Nephron progenitor cell (in vitro differentiated cells): ENCODE results near the gene DHRSX.

Experiments
- DNase-seq: peaks from one replicate; pipeline ENCODE4 v3.0.0; 2021
- H3K27ac Mint-ChIP-seq: 2 replicates; pipeline ENCODE4 v1.8.0; 2021; ENCODE audit warnings: mild to moderate bottlenecking, moderate library complexity, mixed read lengths
- H3K27me3 Mint-ChIP-seq: 2 replicates; pipeline ENCODE4 v1.8.0; 2021; ENCODE audit warnings: mild to moderate bottlenecking, low read depth, mixed read lengths; ENCODE audit not compliant: poor library complexity
- H3K36me3 Mint-ChIP-seq: 2 replicates; pipeline ENCODE4 v1.8.0; 2021; ENCODE audit warnings: low read depth, mixed read lengths
- H3K4me1 Mint-ChIP-seq: 2 replicates; pipeline ENCODE4 v1.8.0; 2021; ENCODE audit warnings: mixed read lengths
- H3K4me3 Mint-ChIP-seq: 2 replicates; pipeline ENCODE4 v1.8.0; 2021; ENCODE audit warnings: mild to moderate bottlenecking, moderate library complexity, mixed read lengths
- H3K9me3 Mint-ChIP-seq: 2 replicates; pipeline ENCODE4 v1.8.0; 2021; ENCODE audit warnings: mild to moderate bottlenecking, moderate library complexity, mixed read lengths
- TF ChIP-seq, protein P1 (sequence below): fragments of 200-600 bp; sonication (generic); IDR thresholded peaks from 2 replicates; pipeline ENCODE4 v1.5.0; 2021; ENCODE audit warnings: antibody characterized with exemption

Gene DHRSX

DNA sequence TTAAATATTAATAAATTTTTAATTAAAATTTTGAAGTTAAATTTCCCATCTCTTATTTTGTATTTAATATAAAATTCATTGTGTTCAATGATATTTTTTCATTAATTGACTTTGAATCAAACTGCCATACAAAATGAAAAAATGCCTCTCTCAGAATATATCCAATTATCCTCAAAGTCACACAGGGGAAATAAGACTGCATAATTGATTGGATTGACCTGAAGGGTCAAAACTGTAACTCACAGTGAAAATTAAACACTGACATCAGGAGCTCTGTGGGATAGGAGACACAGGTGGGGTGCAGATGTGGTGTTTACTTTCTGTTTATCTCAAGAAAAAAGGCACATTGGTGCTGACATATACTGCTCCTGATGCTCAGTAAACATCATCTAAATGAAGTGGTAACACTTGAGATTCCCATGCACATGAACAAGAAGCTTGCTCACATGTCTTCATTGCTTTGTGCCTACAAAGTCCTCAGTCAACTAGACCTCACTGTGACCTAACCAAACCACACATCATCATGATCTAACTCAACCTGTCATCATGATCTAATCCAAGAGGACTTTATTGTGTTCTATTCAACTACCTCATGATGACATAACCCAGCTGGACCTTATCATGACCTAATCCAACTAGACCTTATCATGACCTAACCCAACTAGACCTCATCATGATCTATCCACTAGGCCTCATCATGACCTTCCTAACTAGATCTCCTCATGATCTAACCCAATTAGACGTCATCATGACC, 83.7 kb downstream of the DHRSX start:
- peaks cover 16% of the 10 kb centered on the region for H3K36me3 Mint-ChIP-seq
- no peaks in the 10 kb centered on the region for H3K27me3 Mint-ChIP-seq
- TF ChIP-seq, protein P1, sequence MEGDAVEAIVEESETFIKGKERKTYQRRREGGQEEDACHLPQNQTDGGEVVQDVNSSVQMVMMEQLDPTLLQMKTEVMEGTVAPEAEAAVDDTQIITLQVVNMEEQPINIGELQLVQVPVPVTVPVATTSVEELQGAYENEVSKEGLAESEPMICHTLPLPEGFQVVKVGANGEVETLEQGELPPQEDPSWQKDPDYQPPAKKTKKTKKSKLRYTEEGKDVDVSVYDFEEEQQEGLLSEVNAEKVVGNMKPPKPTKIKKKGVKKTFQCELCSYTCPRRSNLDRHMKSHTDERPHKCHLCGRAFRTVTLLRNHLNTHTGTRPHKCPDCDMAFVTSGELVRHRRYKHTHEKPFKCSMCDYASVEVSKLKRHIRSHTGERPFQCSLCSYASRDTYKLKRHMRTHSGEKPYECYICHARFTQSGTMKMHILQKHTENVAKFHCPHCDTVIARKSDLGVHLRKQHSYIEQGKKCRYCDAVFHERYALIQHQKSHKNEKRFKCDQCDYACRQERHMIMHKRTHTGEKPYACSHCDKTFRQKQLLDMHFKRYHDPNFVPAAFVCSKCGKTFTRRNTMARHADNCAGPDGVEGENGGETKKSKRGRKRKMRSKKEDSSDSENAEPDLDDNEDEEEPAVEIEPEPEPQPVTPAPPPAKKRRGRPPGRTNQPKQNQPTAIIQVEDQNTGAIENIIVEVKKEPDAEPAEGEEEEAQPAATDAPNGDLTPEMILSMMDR: no peak
- H3K4me1 Mint-ChIP-seq: no peaks in the 10 kb centered on the region
- H3K4me3 Mint-ChIP-seq: no peak overlapping the region
- no peaks in the 10 kb centered on the region for H3K9me3 Mint-ChIP-seq
- DNase-seq: no peak
- H3K27ac Mint-ChIP-seq: no peak overlapping the region

DNA sequence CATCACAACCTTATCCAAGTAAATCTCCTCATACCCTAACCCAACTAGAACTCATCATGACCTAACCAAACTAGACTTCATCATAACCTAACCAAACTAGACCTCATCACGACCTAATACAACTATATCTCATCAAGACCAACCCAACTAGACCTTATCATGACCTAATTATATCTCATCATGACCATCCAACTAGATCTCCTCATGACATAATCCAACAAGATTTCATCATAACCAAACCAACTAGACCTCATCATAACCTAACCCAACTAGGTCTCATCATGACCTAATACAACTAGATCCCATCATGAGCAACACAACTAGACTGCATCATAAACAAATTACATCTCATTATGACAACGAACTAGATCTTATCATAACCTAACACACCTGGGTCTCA, 86.4 kb downstream of the DHRSX start:
- no peak overlapping the region for H3K4me3 Mint-ChIP-seq
- TF ChIP-seq, protein P1: no peak
- H3K4me1 Mint-ChIP-seq: peaks cover 14% of the 10 kb centered on the region
- no peak overlapping the region for H3K27ac Mint-ChIP-seq
- no peaks in the 10 kb centered on the region for H3K9me3 Mint-ChIP-seq
- no peaks in the 10 kb centered on the region for H3K27me3 Mint-ChIP-seq
- H3K36me3 Mint-ChIP-seq: peaks cover 7% of the 10 kb centered on the region
- DNase-seq: no peak

DNA sequence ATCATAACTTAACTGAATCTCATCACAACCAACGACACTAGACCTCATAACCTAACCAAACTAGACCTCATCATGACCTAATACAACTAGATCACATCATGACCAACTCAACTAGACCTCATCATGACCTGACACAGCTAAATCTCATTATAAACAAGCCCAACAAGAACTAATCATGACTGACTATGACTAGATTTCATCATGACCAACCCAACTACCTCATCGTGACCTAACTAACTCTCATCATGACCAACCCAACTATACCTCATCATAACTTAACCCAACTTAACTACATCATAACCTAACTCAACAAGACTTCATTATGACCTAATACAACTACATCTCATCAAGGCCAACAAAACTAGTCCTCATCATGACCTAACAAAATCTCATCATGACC, 86.8 kb downstream of the DHRSX start:
- TF ChIP-seq, protein P1: no peak
- Mint-ChIP-seq H3K27me3 (no peaks in the 10 kb centered on the region), H3K4me1 (peaks cover 17% of the 10 kb centered on the region), H3K36me3 (peaks cover 11% of the 10 kb centered on the region), H3K4me3 (no peak overlapping the region), H3K9me3 (no peaks in the 10 kb centered on the region), H3K27ac (no peak overlapping the region)
- DNase-seq: no peak

- TF ChIP-seq, protein P1: no peak
- H3K4me1 Mint-ChIP-seq: peaks cover 17% of the 10 kb centered on the region
- no peak for DNase-seq
Measured at GRCh38 chrX:2412131-2412530, 88.6 kb downstream of the DHRSX start.

DNA sequence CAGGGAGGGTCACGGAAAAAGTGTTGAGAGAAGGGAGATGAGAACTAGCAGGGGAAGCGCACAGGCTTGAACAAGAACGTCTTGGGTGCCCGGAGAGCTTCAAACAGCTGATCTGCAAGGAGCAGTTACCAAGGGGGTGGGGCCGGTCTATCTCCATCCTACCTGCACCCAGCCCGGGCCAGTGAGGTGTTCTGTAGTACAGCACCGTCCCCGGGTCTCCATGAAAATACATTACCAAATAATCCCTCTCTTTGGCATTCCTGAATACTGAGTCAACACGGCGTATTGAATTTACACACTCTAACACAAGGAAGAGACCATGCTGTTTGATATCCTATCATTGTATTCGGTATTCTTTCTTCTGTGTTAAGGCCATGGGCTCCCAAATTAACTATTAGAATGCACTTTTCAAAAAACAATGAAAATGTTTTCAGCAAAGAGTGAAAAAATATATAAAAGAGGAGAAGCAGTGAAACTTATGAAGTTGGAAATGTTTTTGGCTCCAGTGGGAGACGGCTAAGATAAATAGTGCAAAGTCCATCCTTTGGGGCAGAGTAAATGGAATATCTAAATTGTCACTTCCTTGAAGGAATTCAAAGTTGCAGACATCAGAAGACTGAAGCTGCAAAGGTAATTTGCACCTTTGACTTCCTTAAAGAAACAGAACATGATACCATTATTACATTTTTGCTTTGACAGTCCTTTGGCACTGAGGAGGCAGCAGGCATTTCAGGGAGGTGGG, 90.3 kb downstream of the DHRSX start:
- H3K27me3 Mint-ChIP-seq: no peaks in the 10 kb centered on the region
- peaks cover 46% of the 10 kb centered on the region for H3K36me3 Mint-ChIP-seq
- TF ChIP-seq, protein P1: no peak
- peak overlapping the region; percentile 37 for H3K27ac Mint-ChIP-seq
- H3K9me3 Mint-ChIP-seq: peaks cover 28% of the 10 kb centered on the region
- peaks cover 17% of the 10 kb centered on the region for H3K4me1 Mint-ChIP-seq
- H3K4me3 Mint-ChIP-seq: no peak overlapping the region
- no peak for DNase-seq

More at GRCh38 chrX:2412131-2412530, 88.6 kb downstream of the DHRSX start:
- H3K27me3 Mint-ChIP-seq: no peaks in the 10 kb centered on the region
- H3K27ac Mint-ChIP-seq: no peak overlapping the region
- H3K36me3 Mint-ChIP-seq: peaks cover 29% of the 10 kb centered on the region
- no peak overlapping the region for H3K4me3 Mint-ChIP-seq
- H3K9me3 Mint-ChIP-seq: peaks cover 17% of the 10 kb centered on the region
